GM18498 (cell line): ENCODE results near the gene STAP2.
"Not testable (repeated sequence)": the region's sequence is repeated elsewhere in the genome, so short reads cannot be mapped to it uniquely, and the experiment has no call there.

Source experiments
- ATAC-seq: cut with Tn5 transposase; IDR thresholded peaks from one replicate; pipeline ENCODE4 v1.9.1; 2021; ENCODE audit warnings: mild to moderate bottlenecking, moderate library complexity; ENCODE audit not compliant: unreplicated experiment

The STAP2 gene

GRCh38 chr19:4358709-4359626, 20.3 kb upstream of the STAP2 start:
- no peak for ATAC-seq

- no peak for ATAC-seq
Observed at GRCh38 chr19:4357921-4358326, 19.3 kb upstream of the STAP2 start.

GRCh38 chr19:4357095-4357797, 18.6 kb upstream of the STAP2 start:
- no peak for ATAC-seq

GRCh38 chr19:4354897-4355296, 16.3 kb upstream of the STAP2 start:
- ATAC-seq = no peak

GRCh38 chr19:4354282-4354681, 15.7 kb upstream of the STAP2 start:
- ATAC-seq = no peak

GRCh38 chr19:4352701-4353121, 14.1 kb upstream of the STAP2 start:
- no peak for ATAC-seq

GRCh38 chr19:4350726-4351125, 12.1 kb upstream of the STAP2 start:
- no peak for ATAC-seq

GRCh38 chr19:4350111-4350510, 11.5 kb upstream of the STAP2 start:
- ATAC-seq = no peak

- ATAC-seq = not testable (repeated sequence)
Observed at GRCh38 chr19:4349225-4349624, 10.6 kb upstream of the STAP2 start.

GRCh38 chr19:4347521-4347920, 8.9 kb upstream of the STAP2 start:
- ATAC-seq = no peak

GRCh38 chr19:4346020-4346383, 7.4 kb upstream of the STAP2 start:
- ATAC-seq = no peak

GRCh38 chr19:4345342-4346019, 6.9 kb upstream of the STAP2 start:
- no peak for ATAC-seq

GRCh38 chr19:4343370-4344307, 5.0 kb upstream of the STAP2 start, which contains the start of gene MPND:
TSS of gene MPND (plus strand) at chr19:4343562. CDS start at chr19:4343594, 32 bp downstream.
- ATAC-seq = peak; percentile 63

GRCh38 chr19:4342615-4343369, 4.2 kb upstream of the STAP2 start:
- peak; percentile 85 for ATAC-seq

GRCh38 chr19:4342314-4342614, 3.6 kb upstream of the STAP2 start:
- no peak for ATAC-seq

- no peak for ATAC-seq
Observed at GRCh38 chr19:4337906-4338440, 654 bp downstream of the STAP2 start.

- no peak for ATAC-seq
Observed at GRCh38 chr19:4334929-4335570, 3.6 kb downstream of the STAP2 start.

- ATAC-seq = no peak
Observed at GRCh38 chr19:4329858-4330257, 8.8 kb downstream of the STAP2 start.
